ENCODE measurements around the gene MAP1A.

MAP1A gene

GRCh38 chr15:43511012-43511885 lies 6.2 kb upstream of the MAP1A start:
- no peak for DNase-seq (ENCODE audit: low spot score)

GRCh38 chr15:43513550-43513949 lies 3.9 kb upstream of the MAP1A start:
- DNase-seq (ENCODE audit: low spot score) = no peak

GRCh38 chr15:43514241-43515057 lies 3.0 kb upstream of the MAP1A start:
- no peak for DNase-seq (ENCODE audit: low spot score)

- DNase-seq (ENCODE audit: low spot score) = no peak
Observed at GRCh38 chr15:43515741-43516140, 1.7 kb upstream of the MAP1A start.

GRCh38 chr15:43516185-43516584 lies 1.2 kb upstream of the MAP1A start:
- DNase-seq (ENCODE audit: low spot score) = no peak

GRCh38 chr15:43516801-43517353 lies 531 bp upstream of the MAP1A start:
- DNase-seq (ENCODE audit: low spot score) = no peak

- no peak for DNase-seq (ENCODE audit: low spot score)
Observed at GRCh38 chr15:43518197-43518761, 871 bp downstream of the MAP1A start.

- DNase-seq (ENCODE audit: low spot score) = no peak
Observed at GRCh38 chr15:43519196-43519595, 1.8 kb downstream of the MAP1A start.

- no peak for DNase-seq (ENCODE audit: low spot score)
Observed at GRCh38 chr15:43520138-43520537, 2.7 kb downstream of the MAP1A start.

GRCh38 chr15:43521419-43521818 lies 4.0 kb downstream of the MAP1A start:
- no peak for DNase-seq (ENCODE audit: low spot score)

GRCh38 chr15:43522247-43522646 lies 4.8 kb downstream of the MAP1A start:
- no peak for DNase-seq (ENCODE audit: low spot score)

- DNase-seq (ENCODE audit: low spot score) = no peak
Observed at GRCh38 chr15:43523646-43524045, 6.2 kb downstream of the MAP1A start.

GRCh38 chr15:43524254-43524845 lies 6.9 kb downstream of the MAP1A start:
- no peak for DNase-seq (ENCODE audit: low spot score)

GRCh38 chr15:43525131-43525530 lies 7.7 kb downstream of the MAP1A start:
- DNase-seq (ENCODE audit: low spot score) = no peak

GRCh38 chr15:43526261-43526930 lies 9.0 kb downstream of the MAP1A start:
- no peak for DNase-seq (ENCODE audit: low spot score)

GRCh38 chr15:43527016-43527801 lies 9.8 kb downstream of the MAP1A start:
- DNase-seq (ENCODE audit: low spot score) = no peak

GRCh38 chr15:43527802-43528541 lies 10.6 kb downstream of the MAP1A start:
- DNase-seq (ENCODE audit: low spot score) = no peak

- no peak for DNase-seq (ENCODE audit: low spot score)
Observed at GRCh38 chr15:43528542-43529007, 11.2 kb downstream of the MAP1A start.

GRCh38 chr15:43529141-43529540 lies 11.7 kb downstream of the MAP1A start:
- DNase-seq (ENCODE audit: low spot score) = no peak
